Inflammatory macrophage treated with lipopolysaccharide for 4 hours (primary cell): ENCODE results near the gene SCFD1.
"Not testable (repeated sequence)": the region's sequence is repeated elsewhere in the genome, so short reads cannot be mapped to it uniquely, and the experiment has no call there.

Source experiments
- DNase-seq: peaks from one replicate; pipeline ENCODE4 v3.0.0-alpha.2; 2020

Gene SCFD1

GRCh38 chr14:30610787-30611343, 11.3 kb upstream of the SCFD1 start:
- DNase-seq = peak; percentile 83

- no peak for DNase-seq
These were observed 8.0 kb upstream of the SCFD1 start for GRCh38 chr14:30614155-30614554.

GRCh38 chr14:30620178-30620577, 1.9 kb upstream of the SCFD1 start:
- DNase-seq = peak; percentile 94

GRCh38 chr14:30621354-30621939, 672 bp upstream of the SCFD1 start:
- peak; percentile 80 for DNase-seq

GRCh38 chr14:30623412-30624131, 1.5 kb downstream of the SCFD1 start:
- no peak for DNase-seq

GRCh38 chr14:30624132-30624423, 2.0 kb downstream of the SCFD1 start:
- no peak for DNase-seq

GRCh38 chr14:30625533-30625932, 3.4 kb downstream of the SCFD1 start:
- DNase-seq = no peak

- DNase-seq = not testable (repeated sequence)
These were observed 7.3 kb downstream of the SCFD1 start for GRCh38 chr14:30629432-30629831.

GRCh38 chr14:30630248-30630647, 8.1 kb downstream of the SCFD1 start:
- no peak for DNase-seq

GRCh38 chr14:30632730-30633129, 10.6 kb downstream of the SCFD1 start:
- DNase-seq = no peak

- DNase-seq = peak; percentile 73
These were observed 16.8 kb downstream of the SCFD1 start for GRCh38 chr14:30638926-30639325.

- no peak for DNase-seq
These were observed 19.1 kb downstream of the SCFD1 start for GRCh38 chr14:30641207-30641606.

- DNase-seq = not testable (repeated sequence)
These were observed 22.3 kb downstream of the SCFD1 start for GRCh38 chr14:30644462-30644861.

GRCh38 chr14:30645600-30645999, 23.5 kb downstream of the SCFD1 start:
- DNase-seq = no peak

- no peak for DNase-seq
These were observed 26.4 kb downstream of the SCFD1 start for GRCh38 chr14:30648471-30648870.

- no peak for DNase-seq
These were observed 29.8 kb downstream of the SCFD1 start for GRCh38 chr14:30651937-30652336.

GRCh38 chr14:30655124-30655523, 33.0 kb downstream of the SCFD1 start:
- DNase-seq = no peak

GRCh38 chr14:30655658-30656057, 33.5 kb downstream of the SCFD1 start:
- no peak for DNase-seq

- peak; percentile 37 for DNase-seq
These were observed 34.1 kb downstream of the SCFD1 start for GRCh38 chr14:30656190-30656632.

GRCh38 chr14:30657050-30657449, 34.9 kb downstream of the SCFD1 start:
- no peak for DNase-seq

- DNase-seq = no peak
These were observed 35.6 kb downstream of the SCFD1 start for GRCh38 chr14:30657606-30658163.

GRCh38 chr14:30658645-30659044, 36.5 kb downstream of the SCFD1 start:
- DNase-seq = no peak

- DNase-seq = no peak
These were observed 47.5 kb downstream of the SCFD1 start for GRCh38 chr14:30669594-30669993.

- DNase-seq = peak; percentile 18
These were observed 51.0 kb downstream of the SCFD1 start for GRCh38 chr14:30673071-30673470.
